Kidney epithelial cell (primary cell): Measurements from ENCODE around the gene MYO3B. TPM values are rescaled to one million over a fixed set of nuclear protein-coding genes. Genes with fewer than 3 reads are reported as not detected.

Experiments
- DNase-seq: peaks from one replicate; pipeline ENCODE4 v3.0.0-alpha.2; 2010; ENCODE audit warnings: low read depth
- H3K27me3 ChIP-seq: 2 replicates; pipeline ENCODE4 v1.6.0; 2011; ENCODE audit warnings: low read length; ENCODE audit not compliant: control insufficient read depth, insufficient read depth
- H3K36me3 ChIP-seq: 2 replicates; pipeline ENCODE4 v1.5.1; 2011; ENCODE audit warnings: low read length; ENCODE audit not compliant: control insufficient read depth, insufficient read depth
- H3K4me3 ChIP-seq: 2 replicates; pipeline ENCODE4 v1.5.1; 2011; ENCODE audit warnings: low read depth, mild to moderate bottlenecking, control low read depth, low read length
- total RNA-seq: library from RNA; depleted of rRNA; stranded (reverse); fragments of >200 nt; gene quantifications from 2 replicates; pipeline ENCODE4 v1.2.3, GENCODE V29; 2015
- TF ChIP-seq, protein P1 (sequence below): IDR thresholded peaks from 2 replicates; pipeline ENCODE4 v1.5.1; 2011; ENCODE audit warnings: mild to moderate bottlenecking, moderate library complexity, low read length, control low read depth, inconsistent platforms; ENCODE audit not compliant: insufficient read depth, poor library complexity, severe bottlenecking

MYO3B gene
- total RNA-seq, 1 donor from 2014 or later, result 1.1 TPM

- no peak for DNase-seq
- no peaks in the 10 kb centered on the region for H3K27me3 ChIP-seq
- H3K4me3 ChIP-seq, result no peak overlapping the region
- H3K36me3 ChIP-seq, result no peaks in the 10 kb centered on the region
- TF ChIP-seq, protein P1, sequence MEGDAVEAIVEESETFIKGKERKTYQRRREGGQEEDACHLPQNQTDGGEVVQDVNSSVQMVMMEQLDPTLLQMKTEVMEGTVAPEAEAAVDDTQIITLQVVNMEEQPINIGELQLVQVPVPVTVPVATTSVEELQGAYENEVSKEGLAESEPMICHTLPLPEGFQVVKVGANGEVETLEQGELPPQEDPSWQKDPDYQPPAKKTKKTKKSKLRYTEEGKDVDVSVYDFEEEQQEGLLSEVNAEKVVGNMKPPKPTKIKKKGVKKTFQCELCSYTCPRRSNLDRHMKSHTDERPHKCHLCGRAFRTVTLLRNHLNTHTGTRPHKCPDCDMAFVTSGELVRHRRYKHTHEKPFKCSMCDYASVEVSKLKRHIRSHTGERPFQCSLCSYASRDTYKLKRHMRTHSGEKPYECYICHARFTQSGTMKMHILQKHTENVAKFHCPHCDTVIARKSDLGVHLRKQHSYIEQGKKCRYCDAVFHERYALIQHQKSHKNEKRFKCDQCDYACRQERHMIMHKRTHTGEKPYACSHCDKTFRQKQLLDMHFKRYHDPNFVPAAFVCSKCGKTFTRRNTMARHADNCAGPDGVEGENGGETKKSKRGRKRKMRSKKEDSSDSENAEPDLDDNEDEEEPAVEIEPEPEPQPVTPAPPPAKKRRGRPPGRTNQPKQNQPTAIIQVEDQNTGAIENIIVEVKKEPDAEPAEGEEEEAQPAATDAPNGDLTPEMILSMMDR, result no peak
Measured at GRCh38 chr2:170253721-170254230, 75.8 kb downstream of the MYO3B start.

DNA sequence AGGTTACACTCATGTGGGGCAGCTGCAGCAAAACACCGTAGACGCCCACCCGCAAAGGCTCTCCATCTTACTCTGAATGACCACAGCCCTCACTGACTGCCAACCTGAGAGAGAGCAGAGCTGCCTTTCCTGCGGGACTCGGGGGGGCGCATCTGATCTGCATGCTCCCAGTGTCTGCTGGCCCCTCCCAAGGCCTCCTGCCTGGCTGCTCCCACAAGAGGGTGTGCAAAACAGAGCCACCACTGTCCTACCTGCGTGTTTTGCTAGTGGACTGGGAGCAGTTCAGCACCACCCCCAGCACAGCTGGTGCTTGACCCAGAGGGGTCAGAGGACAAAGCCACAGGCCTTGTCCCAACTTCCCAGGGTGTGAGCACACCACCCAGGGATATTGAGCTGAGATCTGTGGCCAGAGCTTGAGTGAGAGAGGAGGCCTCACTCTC is 76.4 kb downstream of the MYO3B start:
- Histone ChIP-seq H3K27me3 (no peaks in the 10 kb centered on the region), H3K4me3 (no peak overlapping the region), H3K36me3 (no peaks in the 10 kb centered on the region)
- no peak for DNase-seq
- TF ChIP-seq, protein P1, result no peak

GRCh38 chr2:170255137-170255536 is 77.2 kb downstream of the MYO3B start:
- no peak for DNase-seq
- H3K36me3 ChIP-seq, result no peaks in the 10 kb centered on the region
- TF ChIP-seq, protein P1, result no peak
- H3K27me3 ChIP-seq, result no peaks in the 10 kb centered on the region
- no peak overlapping the region for H3K4me3 ChIP-seq

DNA sequence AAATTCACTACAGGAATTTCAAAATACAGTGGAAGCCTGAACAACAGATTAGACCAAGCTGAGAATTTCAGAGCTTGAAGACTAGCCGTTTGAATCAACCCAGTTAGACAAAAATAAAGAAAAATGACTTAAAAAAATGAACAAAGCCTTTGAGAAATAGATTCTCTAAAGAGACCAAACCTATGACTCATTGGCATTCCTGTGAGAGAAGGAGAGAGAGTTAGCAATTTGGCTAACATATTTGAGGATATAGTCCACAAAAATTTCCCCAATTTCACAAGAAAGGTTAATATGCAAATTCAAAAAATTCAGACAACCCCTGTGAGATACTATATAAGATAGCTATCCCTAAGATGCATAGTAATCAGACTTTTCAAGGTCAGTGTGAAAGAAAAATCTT is 78.0 kb downstream of the MYO3B start:
- TF ChIP-seq, protein P1, result no peak
- no peaks in the 10 kb centered on the region for H3K36me3 ChIP-seq
- H3K27me3 ChIP-seq, result no peaks in the 10 kb centered on the region
- DNase-seq, result no peak
- no peak overlapping the region for H3K4me3 ChIP-seq

DNA sequence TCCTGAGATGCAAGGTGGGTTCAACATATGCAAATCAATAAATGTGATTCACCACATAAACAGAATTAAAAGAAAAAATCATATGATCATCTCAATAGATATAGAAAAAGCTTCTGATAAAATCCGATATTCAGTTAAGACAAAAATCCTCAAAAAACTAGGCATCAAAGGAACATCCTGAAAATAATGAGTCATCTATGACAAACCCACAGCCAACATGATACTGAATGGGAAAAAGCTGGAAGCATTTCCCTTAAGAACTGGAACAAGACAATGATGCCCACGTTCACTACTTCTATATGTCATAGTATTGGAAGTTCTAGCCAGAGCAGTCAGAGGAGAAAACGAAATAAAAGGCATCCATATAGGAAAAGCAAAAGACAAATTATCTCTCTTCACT is 80.4 kb downstream of the MYO3B start:
- TF ChIP-seq, protein P1, result no peak
- no peak for DNase-seq
- no peaks in the 10 kb centered on the region for H3K27me3 ChIP-seq

GRCh38 chr2:170260188-170260587 is 82.2 kb downstream of the MYO3B start:
- no peak overlapping the region for H3K4me3 ChIP-seq
- H3K27me3 ChIP-seq, result no peaks in the 10 kb centered on the region
- no peaks in the 10 kb centered on the region for H3K36me3 ChIP-seq
- TF ChIP-seq, protein P1, result no peak
- DNase-seq, result no peak

More for the DNA sequence above, 80.4 kb downstream of the MYO3B start:
- no peak overlapping the region for H3K4me3 ChIP-seq
- H3K36me3 ChIP-seq, result no peaks in the 10 kb centered on the region
